WTC11 (cell line): ENCODE measurements around the gene MIS18BP1.

ENCODE experiments used
- ETV6 ChIP-seq: sonication (generic); formaldehyde crosslinking; IDR thresholded peaks from 2 replicates; pipeline ENCODE4 v1.8.1; 2022; ENCODE audit warnings: mild to moderate bottlenecking, missing genetic modification reagents
- HMGA2 ChIP-seq: fragments of 250-450 bp; sonication (Bioruptor Pico); IDR thresholded peaks from 2 replicates; pipeline ENCODE4 v1.4.0; 2021; ENCODE audit warnings: mild to moderate bottlenecking, moderate library complexity
- MXD4 ChIP-seq: fragments of 250-450 bp; sonication (Bioruptor Pico); IDR thresholded peaks from 2 replicates; pipeline ENCODE4 v1.8.0; 2021; ENCODE audit warnings: mild to moderate bottlenecking, moderate library complexity, borderline replicate concordance
- NR2C2 ChIP-seq: sonication (generic); formaldehyde crosslinking; IDR thresholded peaks from 2 replicates; pipeline ENCODE4 v1.8.0; 2022; ENCODE audit warnings: mild to moderate bottlenecking, missing genetic modification reagents
- ZNF138 ChIP-seq: sonication (generic); formaldehyde crosslinking; conservative IDR thresholded peaks from 2 replicates; pipeline ENCODE4 v1.8.1; 2022; ENCODE audit warnings: mild to moderate bottlenecking, moderate library complexity, missing genetic modification reagents
- ZNF263 ChIP-seq: sonication (generic); formaldehyde crosslinking; IDR thresholded peaks from 2 replicates; pipeline ENCODE4 v1.8.1; 2022; ENCODE audit warnings: low read depth, mild to moderate bottlenecking, moderate library complexity, missing genetic modification reagents
- ZNF423 ChIP-seq: fragments of 250-450 bp; sonication (Bioruptor Pico); IDR thresholded peaks from 2 replicates; pipeline ENCODE4 v2.1.2; 2022; ENCODE audit warnings: mild to moderate bottlenecking, moderate library complexity
- TF ChIP-seq, protein P1 (sequence below): sonication (generic); formaldehyde crosslinking; IDR thresholded peaks from 2 replicates; pipeline ENCODE4 v1.8.1; 2023; ENCODE audit warnings: mild to moderate bottlenecking, moderate library complexity, missing genetic modification reagents
- TF ChIP-seq, protein P2 (sequence below): fragments of 200-600 bp; IDR thresholded peaks from 2 replicates; pipeline ENCODE4 v1.8.0; 2022; ENCODE audit warnings: antibody characterized with exemption
- TF ChIP-seq, protein P3 (sequence below): sonication (generic); formaldehyde crosslinking; conservative IDR thresholded peaks from 2 replicates; pipeline ENCODE4 v1.8.1; 2022; ENCODE audit warnings: mild to moderate bottlenecking, missing genetic modification reagents

DNA sequence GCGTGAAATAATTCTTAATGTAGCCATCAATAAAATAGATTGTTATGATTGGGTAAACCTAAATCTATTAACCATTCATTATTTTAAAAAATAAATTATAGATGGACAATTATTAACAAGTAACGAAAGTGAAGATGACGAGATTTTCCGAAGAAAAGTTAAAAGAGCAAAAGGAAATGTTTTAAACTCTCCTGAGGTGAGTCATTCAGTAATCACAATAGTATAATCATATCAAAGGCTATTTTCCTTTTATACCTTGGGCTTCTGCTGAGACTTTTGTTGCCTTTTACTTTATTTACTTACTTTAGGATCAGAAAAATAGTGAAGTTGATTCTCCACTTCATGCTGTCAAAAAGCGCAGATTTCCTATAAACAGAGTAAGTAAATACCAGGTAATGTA is 71.7 kb downstream of the MIS18BP1 start:
- TF ChIP-seq, protein P1, sequence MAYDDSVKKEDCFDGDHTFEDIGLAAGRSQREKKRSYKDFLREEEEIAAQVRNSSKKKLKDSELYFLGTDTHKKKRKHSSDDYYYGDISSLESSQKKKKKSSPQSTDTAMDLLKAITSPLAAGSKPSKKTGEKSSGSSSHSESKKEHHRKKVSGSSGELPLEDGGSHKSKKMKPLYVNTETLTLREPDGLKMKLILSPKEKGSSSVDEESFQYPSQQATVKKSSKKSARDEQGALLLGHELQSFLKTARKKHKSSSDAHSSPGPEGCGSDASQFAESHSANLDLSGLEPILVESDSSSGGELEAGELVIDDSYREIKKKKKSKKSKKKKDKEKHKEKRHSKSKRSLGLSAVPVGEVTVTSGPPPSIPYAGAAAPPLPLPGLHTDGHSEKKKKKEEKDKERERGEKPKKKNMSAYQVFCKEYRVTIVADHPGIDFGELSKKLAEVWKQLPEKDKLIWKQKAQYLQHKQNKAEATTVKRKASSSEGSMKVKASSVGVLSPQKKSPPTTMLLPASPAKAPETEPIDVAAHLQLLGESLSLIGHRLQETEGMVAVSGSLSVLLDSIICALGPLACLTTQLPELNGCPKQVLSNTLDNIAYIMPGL = no peak
- TF ChIP-seq, protein P2, sequence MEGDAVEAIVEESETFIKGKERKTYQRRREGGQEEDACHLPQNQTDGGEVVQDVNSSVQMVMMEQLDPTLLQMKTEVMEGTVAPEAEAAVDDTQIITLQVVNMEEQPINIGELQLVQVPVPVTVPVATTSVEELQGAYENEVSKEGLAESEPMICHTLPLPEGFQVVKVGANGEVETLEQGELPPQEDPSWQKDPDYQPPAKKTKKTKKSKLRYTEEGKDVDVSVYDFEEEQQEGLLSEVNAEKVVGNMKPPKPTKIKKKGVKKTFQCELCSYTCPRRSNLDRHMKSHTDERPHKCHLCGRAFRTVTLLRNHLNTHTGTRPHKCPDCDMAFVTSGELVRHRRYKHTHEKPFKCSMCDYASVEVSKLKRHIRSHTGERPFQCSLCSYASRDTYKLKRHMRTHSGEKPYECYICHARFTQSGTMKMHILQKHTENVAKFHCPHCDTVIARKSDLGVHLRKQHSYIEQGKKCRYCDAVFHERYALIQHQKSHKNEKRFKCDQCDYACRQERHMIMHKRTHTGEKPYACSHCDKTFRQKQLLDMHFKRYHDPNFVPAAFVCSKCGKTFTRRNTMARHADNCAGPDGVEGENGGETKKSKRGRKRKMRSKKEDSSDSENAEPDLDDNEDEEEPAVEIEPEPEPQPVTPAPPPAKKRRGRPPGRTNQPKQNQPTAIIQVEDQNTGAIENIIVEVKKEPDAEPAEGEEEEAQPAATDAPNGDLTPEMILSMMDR = no peak
- TF ChIP-seq HMGA2 = no peak
- TF ChIP-seq MXD4 (CRISPR knock-in tag) = no peak
- TF ChIP-seq, protein P3, sequence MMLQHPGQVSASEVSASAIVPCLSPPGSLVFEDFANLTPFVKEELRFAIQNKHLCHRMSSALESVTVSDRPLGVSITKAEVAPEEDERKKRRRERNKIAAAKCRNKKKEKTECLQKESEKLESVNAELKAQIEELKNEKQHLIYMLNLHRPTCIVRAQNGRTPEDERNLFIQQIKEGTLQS (CRISPR knock-in tag) = no peak
- TF ChIP-seq NR2C2 (CRISPR knock-in tag) = no peak
- no peak for TF ChIP-seq ZNF423 (CRISPR knock-in tag)
- no peak for TF ChIP-seq ZNF138 (CRISPR knock-in tag)
- TF ChIP-seq ZNF263 = no peak
- TF ChIP-seq ETV6 (CRISPR knock-in tag) = no peak
